PFSK-1 (cell line): ENCODE data around the gene COX7B2.

ENCODE experiments used
- FOXP2 ChIP-seq: optimal IDR thresholded peaks from 2 replicates; pipeline ENCODE3; 2011; ENCODE audit warnings: borderline replicate concordance, control low read depth, inconsistent platforms; ENCODE audit not compliant: insufficient read depth; ENCODE audit errors: extremely low read length, extremely low read depth
- POLR2AphosphoS5 ChIP-seq: IDR thresholded peaks from 2 replicates; pipeline ENCODE4 v1.6.1; 2012; ENCODE audit warnings: low read depth, mild to moderate bottlenecking, control low read depth, low read length, moderate library complexity
- REST ChIP-seq, 2 experiments: IDR thresholded peaks; 2 replicates each; pipeline versions ENCODE4 v1.6.1 to v1.8.0; 2011 to 2012; ENCODE audit warnings: low read depth in 2 of 2, low read length in 2 of 2, control low read depth in 1 of 2, inconsistent platforms in 1 of 2, mild to moderate bottlenecking in 1 of 2, moderate library complexity in 1 of 2; ENCODE audit not compliant: insufficient read depth in 1 of 2
- SIN3A ChIP-seq: IDR thresholded peaks from 2 replicates; pipeline ENCODE4 v1.6.1; 2012; ENCODE audit warnings: mild to moderate bottlenecking, low read length, moderate library complexity, borderline replicate concordance; ENCODE audit not compliant: insufficient read depth
- TAF1 ChIP-seq: IDR thresholded peaks from 2 replicates; pipeline ENCODE4 v1.6.1; 2012; ENCODE audit warnings: low read length, control low read depth, borderline replicate concordance; ENCODE audit not compliant: insufficient read depth

The COX7B2 gene

GRCh38 chr4:46922205-46922604 is 13.2 kb upstream of the COX7B2 start:
- TF ChIP-seq TAF1 (no peak), SIN3A (no peak), POLR2AphosphoS5 (no peak), FOXP2 (no peak), REST (IDR thresholded peaks at IDR 0.05; ENCODE audit: insufficient read depth in 1 of 2, low read depth in 2 of 2, low read length in 2 of 2) (no peak)

- TF ChIP-seq REST (IDR thresholded peaks at IDR 0.05; ENCODE audit: insufficient read depth in 1 of 2, low read depth in 2 of 2, low read length in 2 of 2) = no peak
- no peak for TF ChIP-seq SIN3A
- TF ChIP-seq TAF1 = no peak
- TF ChIP-seq POLR2AphosphoS5 = no peak
- TF ChIP-seq FOXP2 = no peak
These were observed 897 bp downstream of the COX7B2 start for GRCh38 chr4:46908148-46908547.

- TF ChIP-seq TAF1 (no peak), FOXP2 (no peak), REST (IDR thresholded peaks at IDR 0.05; ENCODE audit: insufficient read depth in 1 of 2, low read depth in 2 of 2, low read length in 2 of 2) (no peak), POLR2AphosphoS5 (no peak), SIN3A (no peak)
These were observed 9.0 kb downstream of the COX7B2 start for GRCh38 chr4:46900082-46900481.

- TF ChIP-seq REST (IDR thresholded peaks at IDR 0.05; ENCODE audit: insufficient read depth in 1 of 2, low read depth in 2 of 2, low read length in 2 of 2) (no peak), POLR2AphosphoS5 (no peak), FOXP2 (no peak)
These were observed 14.2 kb downstream of the COX7B2 start for GRCh38 chr4:46894826-46895225.

- TF ChIP-seq REST (IDR thresholded peaks at IDR 0.05; ENCODE audit: insufficient read depth in 1 of 2, low read depth in 2 of 2, low read length in 2 of 2) (no peak), POLR2AphosphoS5 (no peak), SIN3A (no peak), FOXP2 (no peak), TAF1 (no peak)
These were observed 19.0 kb downstream of the COX7B2 start for GRCh38 chr4:46890056-46890455.
